Thyroid gland (tissue), 4 donors: ENCODE data around the gene CSTPP1. TPM values are rescaled to one million over a fixed set of nuclear protein-coding genes. Genes with fewer than 3 reads are reported as not detected.

Experiments used
- DNase-seq, 2 donors: peaks; one replicate each; pipeline ENCODE4 v3.0.0-alpha.2; 2019
- H3K27ac ChIP-seq, 3 donors: fragments of 200-600 bp; sonication (generic); 1 replicate in 2 of 3; 2 replicates in 1 of 3; pipeline ENCODE4 v1.5.1; 2016 to 2019; ENCODE audit warnings: mild to moderate bottlenecking in 1 of 3, moderate library complexity in 1 of 3
- H3K27me3 ChIP-seq: fragments of 200-600 bp; sonication (generic); one replicate; pipeline ENCODE4 v1.5.1; 2019
- H3K36me3 ChIP-seq, 2 donors: fragments of 200-600 bp; sonication (generic); one replicate each; pipeline ENCODE4 v1.5.1; 2016 to 2019
- H3K4me1 ChIP-seq, 2 donors: fragments of 200-600 bp; sonication (generic); one replicate each; pipeline ENCODE4 v1.5.1; 2017 to 2019
- H3K4me3 ChIP-seq, 3 donors: fragments of 200-600 bp; sonication (generic); replicated peaks in 1 of 3; 1 replicate in 2 of 3; 2 replicates in 1 of 3; pipeline ENCODE4 v1.5.1; 2016; ENCODE audit warnings: mild to moderate bottlenecking in 1 of 3
- H3K9me3 ChIP-seq: fragments of 200-600 bp; sonication (generic); one replicate; pipeline ENCODE4 v1.5.1; 2017
- CTCF ChIP-seq, 6 experiments: fragments of 200-600 bp in 3 of 6; fragments of 450-650 bp in 3 of 6; sonication (generic) in 3 of 6; IDR thresholded peaks; one replicate each; pipeline ENCODE4 v1.5.1; 2016 to 2019; ENCODE audit warnings: antibody characterized with exemption in 6 of 6, mild to moderate bottlenecking in 2 of 6, inconsistent platforms in 1 of 6, moderate library complexity in 1 of 6
- POLR2A ChIP-seq, 2 donors: fragments of 450-650 bp; IDR thresholded peaks; one replicate each; pipeline ENCODE4 v1.6.1; 2017; ENCODE audit warnings: antibody characterized with exemption in 2 of 2, mild to moderate bottlenecking in 2 of 2, moderate library complexity in 1 of 2
- WGBS, 2 donors: methylation state at CpG; one replicate each; pipeline ENCODE4 v1.1.5; 2017; 5-methylcytosine and 5-hydroxymethylcytosine counted together
- intact Hi-C: fragments of 100-400 bp; cut with DNase I; formaldehyde crosslinking; loops from one replicate; pipeline ENCODE4 v1.15.1; 2023
- total RNA-seq, 4 donors: library from RNA; depleted of rRNA; stranded (reverse); fragments of >200 nt; gene quantifications; one replicate each; pipeline ENCODE4 v1.2.3, GENCODE V29; 2016

CSTPP1 gene
- total RNA-seq, 4 donors from 2014 or later = 29.4 to 65.8 (median 45.7) TPM

- DNase-seq = no peak
- H3K4me3 ChIP-seq = no peak overlapping the region
- no peaks in the 10 kb centered on the region for H3K27me3 ChIP-seq
- intact Hi-C loops = no loop called here
- no peaks in the 10 kb centered on the region for H3K4me1 ChIP-seq
- no peaks in the 10 kb centered on the region for H3K9me3 ChIP-seq
- WGBS, 2 donors = 93% methylated on average over 15 to 16 of the region's 16 CpGs
- H3K36me3 ChIP-seq = peaks cover 61 to 62% of the 10 kb centered on the region in 2 donors
- no peak overlapping the region for H3K27ac ChIP-seq
- TF ChIP-seq POLR2A (IDR thresholded peaks at IDR 0.05) = no peak
- no peak for TF ChIP-seq CTCF (IDR thresholded peaks at IDR 0.05)
Observed at GRCh38 chr11:47165253-47165840, 228.8 kb downstream of the CSTPP1 start.

DNA sequence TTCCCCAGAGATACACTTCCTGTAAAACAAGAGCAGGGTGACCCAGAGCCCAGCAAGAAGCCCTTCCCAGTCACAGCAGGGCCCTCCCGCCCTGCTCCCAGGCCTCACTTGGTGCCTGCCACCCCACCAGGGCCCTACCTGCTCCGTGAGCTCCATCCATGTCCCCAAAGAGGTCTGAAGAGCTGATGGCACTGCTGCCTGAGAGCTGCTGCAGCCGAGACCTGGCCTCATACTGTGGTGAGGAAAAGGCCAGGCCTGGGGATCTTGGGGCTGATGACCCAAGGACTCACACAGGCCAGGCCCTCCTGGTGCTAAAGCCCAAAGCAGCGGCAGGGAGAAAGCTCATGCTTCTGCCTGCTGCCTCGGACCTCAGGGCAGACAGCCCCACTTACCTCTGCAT lies 229.8 kb downstream of the CSTPP1 start:
- H3K36me3 ChIP-seq = peaks cover 68 to 71% of the 10 kb centered on the region in 2 donors
- no peak overlapping the region for H3K4me3 ChIP-seq
- no peaks in the 10 kb centered on the region for H3K27me3 ChIP-seq
- H3K4me1 ChIP-seq = no peaks in the 10 kb centered on the region
- intact Hi-C loops = no loop called here
- DNase-seq = no peak
- no peaks in the 10 kb centered on the region for H3K9me3 ChIP-seq
- 93 to 100% methylated on average over 1 to 5 of the region's 5 CpGs for WGBS, 2 donors
- no peak for TF ChIP-seq POLR2A (IDR thresholded peaks at IDR 0.05)
- TF ChIP-seq CTCF (IDR thresholded peaks at IDR 0.05) = no peak
- H3K27ac ChIP-seq = no peak overlapping the region

DNA sequence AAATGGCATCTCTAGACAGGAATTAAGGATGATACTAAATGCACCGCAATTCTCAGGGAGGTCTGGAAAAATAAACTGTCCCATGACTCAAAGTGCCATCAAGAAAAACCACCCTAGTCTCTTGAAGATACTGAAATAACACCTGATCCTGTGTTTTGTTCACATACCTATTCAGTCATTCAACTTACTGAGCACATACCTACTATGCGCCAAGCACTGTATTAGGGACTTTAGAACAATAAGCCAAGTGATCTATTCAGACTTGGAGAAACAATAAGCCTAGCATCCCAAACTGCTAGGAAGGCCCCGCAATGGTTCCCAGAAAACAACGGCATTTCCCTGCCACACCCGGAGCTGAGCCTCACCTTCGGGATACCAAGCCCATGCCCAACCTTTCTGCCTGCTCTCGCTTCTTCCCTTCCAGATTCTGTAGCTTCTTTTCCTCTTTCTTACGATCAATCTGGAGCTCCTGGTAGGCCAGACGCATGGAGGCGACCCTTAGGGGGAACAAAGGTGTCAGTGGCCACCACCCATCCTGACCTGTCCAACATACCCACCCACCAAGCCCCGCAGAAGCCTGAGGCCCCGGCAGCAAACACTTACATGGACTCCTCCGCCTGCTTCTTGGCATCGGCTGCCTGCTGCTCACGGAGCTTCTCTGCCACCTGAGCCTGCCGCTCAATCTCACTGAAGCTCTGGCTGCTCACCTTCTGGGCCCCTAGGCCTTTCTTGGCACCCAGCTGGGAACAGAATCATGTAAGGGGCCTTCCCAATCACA lies 234.7 kb downstream of the CSTPP1 start:
- H3K27me3 ChIP-seq = no peaks in the 10 kb centered on the region
- no peaks in the 10 kb centered on the region for H3K9me3 ChIP-seq
- TF ChIP-seq CTCF (IDR thresholded peaks at IDR 0.05) = no peak
- no peak for TF ChIP-seq POLR2A (IDR thresholded peaks at IDR 0.05)
- no peak overlapping the region for H3K27ac ChIP-seq
- DNase-seq = no peak
- H3K4me1 ChIP-seq = peaks cover 10 to 14% of the 10 kb centered on the region in 2 donors
- intact Hi-C loops = no loop called here
- 94% methylated on average over 16 of the region's 16 CpGs for WGBS, 2 donors
- H3K4me3 ChIP-seq = no peak overlapping the region
- peaks cover 57 to 71% of the 10 kb centered on the region in 2 donors for H3K36me3 ChIP-seq

GRCh38 chr11:47171856-47172255 lies 235.3 kb downstream of the CSTPP1 start:
- Histone ChIP-seq H3K27ac (no peak overlapping the region), H3K4me3 (no peak overlapping the region), H3K9me3 (no peaks in the 10 kb centered on the region), H3K4me1 (peaks cover 10 to 14% of the 10 kb centered on the region in 2 donors), H3K36me3 (peaks cover 51 to 65% of the 10 kb centered on the region in 2 donors), H3K27me3 (no peaks in the 10 kb centered on the region)
- no peak for DNase-seq
- 74 to 87% methylated on average over 4 to 7 of the region's 8 CpGs for WGBS, 2 donors
- intact Hi-C loops = no loop called here
- TF ChIP-seq POLR2A (IDR thresholded peaks at IDR 0.05) (no peak), CTCF (IDR thresholded peaks at IDR 0.05) (no peak)

DNA sequence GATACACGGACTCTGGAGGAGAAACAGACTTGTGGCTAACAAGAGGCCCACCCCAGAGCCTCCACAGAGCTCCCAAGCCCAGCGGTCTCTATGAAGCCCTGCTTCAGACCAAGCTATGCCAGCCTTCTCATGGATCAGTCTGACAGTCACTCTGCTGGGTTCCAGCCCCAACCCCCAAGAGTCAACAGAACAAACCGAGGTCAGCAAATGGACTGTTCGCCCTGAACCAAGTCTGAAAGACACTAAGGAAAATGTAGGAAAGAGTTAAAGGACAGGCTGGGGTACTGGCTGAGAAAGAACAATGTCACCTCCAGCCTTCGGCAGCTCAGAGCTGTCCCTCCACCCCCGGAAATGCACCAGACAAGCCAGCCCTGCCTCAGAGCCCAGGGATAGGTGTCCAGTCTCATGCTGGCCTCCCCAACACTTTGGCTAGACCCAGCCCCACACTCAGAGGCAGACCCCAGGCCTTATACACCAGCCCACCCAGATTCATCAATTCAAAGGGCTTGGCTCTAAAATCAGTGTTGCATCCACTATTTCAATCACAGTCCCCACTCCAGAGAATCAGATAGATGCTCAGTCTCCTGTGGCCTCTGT lies 236.3 kb downstream of the CSTPP1 start:
- Histone ChIP-seq H3K36me3 (peaks cover 41 to 57% of the 10 kb centered on the region in 2 donors), H3K27ac (no peak overlapping the region)
- intact Hi-C loops = no loop called here

More for the DNA sequence above, 236.3 kb downstream of the CSTPP1 start:
- no peaks in the 10 kb centered on the region for H3K27me3 ChIP-seq
- 82 to 92% methylated on average over 6 of the region's 6 CpGs for WGBS, 2 donors
- H3K4me1 ChIP-seq = peaks cover 16 to 20% of the 10 kb centered on the region in 2 donors
- no peak overlapping the region for H3K4me3 ChIP-seq
- TF ChIP-seq POLR2A (IDR thresholded peaks at IDR 0.05) (no peak), CTCF (IDR thresholded peaks at IDR 0.05) (no peak)
- DNase-seq = no peak
- no peaks in the 10 kb centered on the region for H3K9me3 ChIP-seq
